Fibroblast of gingiva (primary cell): ENCODE measurements around the gene DHX58.
A peak's percentile ranks its signal among the peaks of the same experiment; 100 is the strongest.

Experiments
- DNase-seq: peaks from one replicate; pipeline ENCODE4 v3.0.0-alpha.2; 2011; ENCODE audit warnings: low read depth

The DHX58 gene

GRCh38 chr17:42129109-42129837 is 16.8 kb upstream of the DHX58 start:
- DNase-seq, result no peak

GRCh38 chr17:42127414-42127813 is 14.9 kb upstream of the DHX58 start:
- DNase-seq, result no peak

- DNase-seq, result no peak
These were observed 14.3 kb upstream of the DHX58 start for GRCh38 chr17:42126836-42127235.

GRCh38 chr17:42125565-42125964 is 13.1 kb upstream of the DHX58 start:
- no peak for DNase-seq

GRCh38 chr17:42124256-42124655 is 11.7 kb upstream of the DHX58 start:
- no peak for DNase-seq

- no peak for DNase-seq
These were observed 10.1 kb upstream of the DHX58 start, which contains the start of gene HSPB9 for GRCh38 chr17:42122371-42123303. TSS of gene HSPB9 (plus strand) at chr17:42122804. CDS start at chr17:42122851, 47 bp downstream.

- DNase-seq, result peak; percentile 73
These were observed 8.6 kb upstream of the DHX58 start, which contains the start of gene KAT2A for GRCh38 chr17:42120770-42121769. TSS of gene KAT2A (minus strand) at chr17:42121367. CDS start at chr17:42121304, 63 bp downstream.

- DNase-seq, result no peak
These were observed 7.8 kb upstream of the DHX58 start for GRCh38 chr17:42120161-42120769.

GRCh38 chr17:42119301-42119700 is 6.8 kb upstream of the DHX58 start:
- no peak for DNase-seq

- no peak for DNase-seq
These were observed 6.0 kb upstream of the DHX58 start for GRCh38 chr17:42118545-42118944.

GRCh38 chr17:42118126-42118510 is 5.6 kb upstream of the DHX58 start:
- DNase-seq, result no peak

GRCh38 chr17:42117397-42118125 is 5.0 kb upstream of the DHX58 start:
- DNase-seq, result no peak

- peak; percentile 65 for DNase-seq
These were observed 4.3 kb upstream of the DHX58 start for GRCh38 chr17:42116705-42117396.

GRCh38 chr17:42114118-42114517 is 1.6 kb upstream of the DHX58 start:
- DNase-seq, result no peak

GRCh38 chr17:42113293-42114069 is 967 bp upstream of the DHX58 start:
- no peak for DNase-seq

- peak; percentile 27 for DNase-seq
These were observed 503 bp downstream of the DHX58 start for GRCh38 chr17:42111871-42112551.

GRCh38 chr17:42111265-42111636 is 1.3 kb downstream of the DHX58 start:
- no peak for DNase-seq
